Stimulated activated naive CD8-positive, alpha-beta T cell treated with anti-CD3 and anti-CD28 coated beads, Interleukin-15, Interleukin-2, amounts not matched to agents 100 ng/mL and 50 ng/mL, for 24 hours (primary cell): Measurements from ENCODE around the gene OR51A4.

Source experiments
- H3K27ac Mint-ChIP-seq: one replicate; pipeline ENCODE4 v1.8.0; 2021; ENCODE audit warnings: mild to moderate bottlenecking, mixed read lengths
- H3K27me3 Mint-ChIP-seq: one replicate; pipeline ENCODE4 v1.8.0; 2021; ENCODE audit warnings: mixed read lengths
- H3K36me3 Mint-ChIP-seq: one replicate; pipeline ENCODE4 v1.8.0; 2021; ENCODE audit warnings: low read depth, mixed read lengths
- H3K4me1 Mint-ChIP-seq: one replicate; pipeline ENCODE4 v1.8.0; 2021; ENCODE audit warnings: low read depth, mixed read lengths
- H3K4me3 Mint-ChIP-seq: one replicate; pipeline ENCODE4 v1.8.0; 2021; ENCODE audit warnings: mild to moderate bottlenecking, mixed read lengths
- H3K9me3 Mint-ChIP-seq: one replicate; pipeline ENCODE4 v1.8.0; 2021; ENCODE audit warnings: mixed read lengths

OR51A4 gene

DNA sequence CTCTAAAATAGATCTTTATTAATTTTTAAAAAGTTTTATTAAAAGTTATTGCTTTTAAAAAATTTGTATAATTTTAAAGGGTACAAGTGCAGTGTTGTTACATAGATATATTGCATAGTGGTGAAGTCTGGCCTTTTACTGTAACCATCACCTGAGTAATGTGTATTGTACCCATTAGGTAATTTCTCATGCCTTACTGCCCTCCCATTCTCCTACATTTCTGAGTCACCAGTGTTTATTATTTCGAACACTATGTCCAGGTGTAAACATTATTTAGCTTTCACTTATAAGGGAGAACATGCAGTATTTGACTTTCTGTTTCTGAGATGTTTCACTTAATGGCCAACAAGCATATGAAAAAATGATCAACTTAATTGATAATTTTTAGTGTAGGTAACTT, 25.6 kb downstream of the OR51A4 start:
- Mint-ChIP-seq H3K36me3 (no peaks in the 10 kb centered on the region), H3K27me3 (peaks cover 10% of the 10 kb centered on the region), H3K9me3 (no peaks in the 10 kb centered on the region), H3K27ac (no peak overlapping the region), H3K4me1 (no peaks in the 10 kb centered on the region), H3K4me3 (no peak overlapping the region)

GRCh38 chr11:4919250-4919649, 28.2 kb downstream of the OR51A4 start, which contains the start of gene OR51G2:
TSS of gene OR51G2 (minus strand) at chr11:4919350. CDS start at chr11:4915663, 3,687 bp downstream.
- Mint-ChIP-seq H3K9me3 (no peaks in the 10 kb centered on the region), H3K36me3 (no peaks in the 10 kb centered on the region), H3K4me3 (no peak within 1 kb of the TSS), H3K27ac (no peak within 1 kb of the TSS), H3K27me3 (peaks cover 10% of the 10 kb centered on the region), H3K4me1 (no peaks in the 10 kb centered on the region)

DNA sequence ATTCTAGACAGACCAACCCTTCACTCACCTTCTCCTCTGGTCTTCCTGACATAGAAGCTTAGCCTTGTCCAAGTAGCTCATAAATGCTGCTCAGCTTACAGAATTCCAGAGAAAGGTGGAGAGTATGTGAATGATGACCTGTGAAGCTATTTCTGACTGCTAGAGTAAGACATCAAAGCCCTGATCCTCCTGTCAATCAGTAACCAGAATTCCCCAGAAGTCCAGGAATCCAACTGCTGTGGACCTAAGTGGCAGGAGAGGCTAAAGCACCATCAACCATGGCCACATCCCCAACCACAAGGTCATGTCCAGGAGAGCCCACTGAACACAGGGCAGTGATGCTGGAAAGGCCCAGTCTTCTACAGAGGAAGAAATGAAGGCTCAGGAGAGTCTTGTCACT, 30.8 kb downstream of the OR51A4 start:
- Mint-ChIP-seq H3K27me3 (peaks cover 4% of the 10 kb centered on the region), H3K27ac (no peak overlapping the region), H3K4me1 (no peaks in the 10 kb centered on the region), H3K9me3 (no peaks in the 10 kb centered on the region), H3K4me3 (no peak overlapping the region), H3K36me3 (no peaks in the 10 kb centered on the region)

DNA sequence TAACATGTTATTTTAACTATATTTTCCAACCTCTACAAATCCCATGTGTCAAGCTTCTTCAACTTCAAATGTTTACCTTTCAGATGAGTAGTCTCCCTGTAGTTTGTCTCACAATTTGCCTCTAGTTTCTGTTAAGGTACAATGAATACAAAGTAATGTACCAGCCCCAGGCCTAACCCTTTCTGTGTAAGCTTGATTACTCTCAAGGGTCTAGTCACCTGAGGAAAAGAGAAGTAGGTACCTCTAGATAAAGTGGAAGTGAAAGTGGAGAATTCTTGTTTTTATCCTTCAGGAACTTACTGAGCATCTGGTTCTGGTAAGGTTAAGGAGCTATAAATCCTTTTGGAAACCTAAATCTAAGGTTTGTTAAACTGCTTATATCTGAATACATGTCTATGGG, 43.9 kb downstream of the OR51A4 start, which contains the start of gene OR51A7:
Gene OR51A7, plus strand, starts transcription at position 300 of the 400 bp plus-strand sequence. CDS start 3,587 bp downstream, outside the sequence.
- Mint-ChIP-seq H3K27me3 (peaks cover 3% of the 10 kb centered on the region), H3K36me3 (no peaks in the 10 kb centered on the region), H3K4me1 (no peaks in the 10 kb centered on the region), H3K4me3 (no peak within 1 kb of the TSS), H3K27ac (no peak within 1 kb of the TSS), H3K9me3 (no peaks in the 10 kb centered on the region)
